Left ventricle myocardium inferior (tissue), 1 donor: ENCODE measurements around the gene DUOXA2. TPM values are rescaled to one million over a fixed set of nuclear protein-coding genes. Genes with fewer than 3 reads are reported as not detected.

Experiments
- DNase-seq: peaks from one replicate; pipeline ENCODE4 v3.0.0-alpha.2; 2020
- H3K27ac ChIP-seq: fragments of 200-600 bp; replicated peaks from 2 replicates; pipeline ENCODE4 v1.8.0; 2021
- H3K27me3 ChIP-seq: fragments of 200-600 bp; 2 replicates; pipeline ENCODE4 v1.8.0; 2021; ENCODE audit warnings: low read depth
- H3K36me3 ChIP-seq: fragments of 200-600 bp; 2 replicates; pipeline ENCODE4 v1.8.0; 2021
- H3K4me1 ChIP-seq: fragments of 200-600 bp; 2 replicates; pipeline ENCODE4 v1.8.0; 2021
- H3K4me3 ChIP-seq: fragments of 200-600 bp; 2 replicates; pipeline ENCODE4 v1.8.0; 2021; ENCODE audit warnings: mild to moderate bottlenecking, moderate library complexity
- H3K9me3 ChIP-seq: fragments of 200-600 bp; replicated peaks from 2 replicates; pipeline ENCODE4 v1.8.0; 2021
- CTCF ChIP-seq: fragments of 200-600 bp; IDR thresholded peaks from 2 replicates; pipeline ENCODE4 v1.8.0; 2021; ENCODE audit warnings: antibody characterized with exemption, mild to moderate bottlenecking, borderline replicate concordance
- intact Hi-C: fragments of 100-400 bp; cut with micrococcal nuclease; formaldehyde crosslinking; loops from one replicate; pipeline ENCODE4 v1.11.0; 2022
- total RNA-seq: library from RNA; stranded (reverse); fragmentation: NEBNext Ultra II Directional; extraction: Animal tissue kit (Norgen Biotek cat#: 25700); gene quantifications from one replicate; pipeline ENCODE4 v1.2.1, GENCODE V29; 2021
- donor health status: DM: no; HTN: yes; CAD: no; lungs with severe emphysema.

Gene DUOXA2
- total RNA-seq, 1 donor from 2014 or later = not detected

- H3K4me3 ChIP-seq = no peak overlapping the region
- intact Hi-C loops = no loop called here
- H3K4me1 ChIP-seq = no peaks in the 10 kb centered on the region
- no peaks in the 10 kb centered on the region for H3K9me3 ChIP-seq
- no peak overlapping the region for H3K27ac ChIP-seq
- no peaks in the 10 kb centered on the region for H3K36me3 ChIP-seq
- DNase-seq = no peak
- H3K27me3 ChIP-seq = peaks cover 4% of the 10 kb centered on the region
- TF ChIP-seq CTCF = no peak
Observed at GRCh38 chr15:45095661-45096060, 18.5 kb upstream of the DUOXA2 start.

- TF ChIP-seq CTCF = no peak
- no peak overlapping the region for H3K27ac ChIP-seq
- no peaks in the 10 kb centered on the region for H3K4me1 ChIP-seq
- DNase-seq = no peak
- no peaks in the 10 kb centered on the region for H3K27me3 ChIP-seq
- no peaks in the 10 kb centered on the region for H3K9me3 ChIP-seq
- H3K4me3 ChIP-seq = no peak overlapping the region
- intact Hi-C loops = no loop called here
- no peaks in the 10 kb centered on the region for H3K36me3 ChIP-seq
Observed at GRCh38 chr15:45097466-45097865, 16.7 kb upstream of the DUOXA2 start.

GRCh38 chr15:45099549-45100165, 14.5 kb upstream of the DUOXA2 start:
- H3K9me3 ChIP-seq = no peaks in the 10 kb centered on the region
- no peak overlapping the region for H3K4me3 ChIP-seq
- intact Hi-C loops = no loop called here
- DNase-seq = no peak
- TF ChIP-seq CTCF = no peak
- H3K27me3 ChIP-seq = no peaks in the 10 kb centered on the region
- H3K27ac ChIP-seq = no peak overlapping the region
- H3K4me1 ChIP-seq = no peaks in the 10 kb centered on the region
- no peaks in the 10 kb centered on the region for H3K36me3 ChIP-seq

- no peak for TF ChIP-seq CTCF
- no peak for DNase-seq
Observed at GRCh38 chr15:45100884-45101625, 13.1 kb upstream of the DUOXA2 start.

GRCh38 chr15:45101749-45102148, 12.4 kb upstream of the DUOXA2 start:
- H3K4me3 ChIP-seq = no peak overlapping the region
- no peaks in the 10 kb centered on the region for H3K36me3 ChIP-seq
- H3K4me1 ChIP-seq = no peaks in the 10 kb centered on the region
- peaks cover 15% of the 10 kb centered on the region for H3K27me3 ChIP-seq
- intact Hi-C loops = no loop called here
- H3K27ac ChIP-seq = no peak overlapping the region
- H3K9me3 ChIP-seq = no peaks in the 10 kb centered on the region
- no peak for DNase-seq
- no peak for TF ChIP-seq CTCF

More at GRCh38 chr15:45100884-45101625, 13.1 kb upstream of the DUOXA2 start:
- Histone ChIP-seq H3K4me1 (no peaks in the 10 kb centered on the region), H3K27me3 (peaks cover 9% of the 10 kb centered on the region), H3K36me3 (no peaks in the 10 kb centered on the region), H3K9me3 (no peaks in the 10 kb centered on the region), H3K27ac (no peak overlapping the region), H3K4me3 (no peak overlapping the region)
- intact Hi-C loops = no loop called here
